NCI-H82 (cell line): ENCODE data around the gene ARHGAP15.

ENCODE experiments used
- DNase-seq: peaks from one replicate; lab custom pipeline; 2025; lab: John Stamatoyannopoulos, UW

ARHGAP15 gene

GRCh38 chr2:143453981-143454511, 324.8 kb downstream of the ARHGAP15 start:
- no peak for DNase-seq

GRCh38 chr2:143455317-143455716, 326.1 kb downstream of the ARHGAP15 start:
- no peak for DNase-seq

GRCh38 chr2:143458258-143459190, 329.3 kb downstream of the ARHGAP15 start:
- no peak for DNase-seq

- no peak for DNase-seq
These were observed 331.2 kb downstream of the ARHGAP15 start for GRCh38 chr2:143460382-143460781.

GRCh38 chr2:143463719-143464118, 334.5 kb downstream of the ARHGAP15 start:
- no peak for DNase-seq

- no peak for DNase-seq
These were observed 337.2 kb downstream of the ARHGAP15 start for GRCh38 chr2:143466391-143466790.

GRCh38 chr2:143467011-143467410, 337.8 kb downstream of the ARHGAP15 start:
- DNase-seq, result no peak

GRCh38 chr2:143468341-143468888, 339.2 kb downstream of the ARHGAP15 start:
- no peak for DNase-seq

GRCh38 chr2:143469323-143469722, 340.1 kb downstream of the ARHGAP15 start:
- DNase-seq, result no peak

- DNase-seq, result no peak
These were observed 342.3 kb downstream of the ARHGAP15 start for GRCh38 chr2:143471550-143471949.

- no peak for DNase-seq
These were observed 344.0 kb downstream of the ARHGAP15 start for GRCh38 chr2:143473216-143473615.

GRCh38 chr2:143473820-143474219, 344.6 kb downstream of the ARHGAP15 start:
- DNase-seq, result no peak

GRCh38 chr2:143474586-143474985, 345.4 kb downstream of the ARHGAP15 start:
- no peak for DNase-seq

GRCh38 chr2:143475041-143475776, 346.0 kb downstream of the ARHGAP15 start:
- DNase-seq, result no peak

- DNase-seq, result no peak
These were observed 347.3 kb downstream of the ARHGAP15 start for GRCh38 chr2:143476336-143477087.

GRCh38 chr2:143477714-143478443, 348.7 kb downstream of the ARHGAP15 start:
- DNase-seq, result peak; percentile 9

GRCh38 chr2:143480086-143480485, 350.9 kb downstream of the ARHGAP15 start:
- DNase-seq, result no peak

- no peak for DNase-seq
These were observed 351.5 kb downstream of the ARHGAP15 start for GRCh38 chr2:143480601-143481236.

- no peak for DNase-seq
These were observed 352.0 kb downstream of the ARHGAP15 start for GRCh38 chr2:143481237-143481623.

GRCh38 chr2:143481733-143482132, 352.5 kb downstream of the ARHGAP15 start:
- peak; percentile 33 for DNase-seq

- no peak for DNase-seq
These were observed 353.1 kb downstream of the ARHGAP15 start for GRCh38 chr2:143482316-143482715.
